Fibroblast of lung (primary cell): ENCODE data around the gene ZIC1. TPM values are rescaled to one million over a fixed set of nuclear protein-coding genes. Genes with fewer than 3 reads are reported as not detected.

Source experiments
- DNase-seq, 2 donors: peaks; one replicate each; pipeline versions ENCODE4 v3.0.0 to v3.0.0-alpha.2; 2010; ENCODE audit warnings: low read depth in 2 of 2
- H2AFZ ChIP-seq: 2 replicates; pipeline ENCODE4 v1.5.1; 2012; ENCODE audit warnings: low read length, control low read depth, inconsistent platforms
- H3K27ac ChIP-seq: 2 replicates; pipeline ENCODE4 v1.5.1; 2011; ENCODE audit warnings: low read length, control low read depth; ENCODE audit not compliant: insufficient read depth
- H3K27me3 ChIP-seq: 2 replicates; pipeline ENCODE4 v1.5.1; 2011; ENCODE audit warnings: mild to moderate bottlenecking, low read length; ENCODE audit not compliant: control insufficient read depth, insufficient read depth
- H3K36me3 ChIP-seq: 2 replicates; pipeline ENCODE4 v1.5.1; 2011; ENCODE audit warnings: low read length; ENCODE audit not compliant: control insufficient read depth, insufficient read depth
- H3K4me1 ChIP-seq: 2 replicates; pipeline ENCODE4 v1.5.1; 2011; ENCODE audit warnings: low read length; ENCODE audit not compliant: control insufficient read depth, insufficient read depth; ENCODE audit errors: extremely low read depth
- H3K4me2 ChIP-seq: 2 replicates; pipeline ENCODE4 v1.5.1; 2011; ENCODE audit warnings: low read length, control low read depth; ENCODE audit not compliant: insufficient read depth; ENCODE audit errors: extremely low read depth
- H3K4me3 ChIP-seq, 4 experiments: fragments of 200-600 bp in 1 of 4; sonication (generic) in 1 of 4; replicated peaks in 1 of 4; 2 replicates each; pipeline ENCODE4 v1.5.1; 2011 to 2016; ENCODE audit warnings: low read length in 4 of 4, low read depth in 3 of 4, mild to moderate bottlenecking in 3 of 4, control low read depth in 2 of 4, inconsistent platforms in 1 of 4, mixed read lengths in 1 of 4; ENCODE audit not compliant: insufficient read depth in 1 of 4; ENCODE audit errors: control extremely low read depth in 1 of 4
- H3K79me2 ChIP-seq: 2 replicates; pipeline ENCODE4 v1.5.1; 2012; ENCODE audit warnings: mild to moderate bottlenecking, low read length, inconsistent platforms; ENCODE audit not compliant: control insufficient read depth, insufficient read depth
- H3K9ac ChIP-seq: 2 replicates; pipeline ENCODE4 v1.5.1; 2011; ENCODE audit warnings: mild to moderate bottlenecking, low read length, control low read depth; ENCODE audit not compliant: insufficient read depth
- H3K9me3 ChIP-seq: 2 replicates; pipeline ENCODE4 v1.5.1; 2012; ENCODE audit warnings: low read depth, low read length; ENCODE audit not compliant: control insufficient read depth, insufficient read depth
- H4K20me1 ChIP-seq: 2 replicates; pipeline ENCODE4 v1.5.1; 2011; ENCODE audit warnings: low read length; ENCODE audit not compliant: control insufficient read depth, insufficient read depth; ENCODE audit errors: extremely low read depth
- CTCF ChIP-seq, 2 donors: IDR thresholded peaks in 1 of 2; conservative IDR thresholded peaks in 1 of 2; 1 replicate in 1 of 2; 2 replicates in 1 of 2; pipeline ENCODE4 v1.5.1; 2011 to 2012; ENCODE audit warnings: low read length in 2 of 2, control low read depth in 1 of 2, inconsistent platforms in 1 of 2, low read depth in 1 of 2, mild to moderate bottlenecking in 1 of 2
- EZH2 ChIP-seq: IDR thresholded peaks from 2 replicates; pipeline ENCODE4 v1.5.1; 2012; ENCODE audit warnings: low read length, control low read depth, mild to moderate bottlenecking; ENCODE audit errors: missing control alignments
- polyA plus RNA-seq, 2 donors: library from polyadenylated mRNA; depleted of rRNA in 1 of 2; stranded (reverse) in 1 of 2; unstranded in 1 of 2; fragments of >200 nt; gene quantifications; 2 replicates each; pipeline ENCODE4 v1.2.1, GENCODE V29; 2011 to 2012; ENCODE audit warnings: missing spikeins in 1 of 2
- total RNA-seq: library from RNA; depleted of rRNA; stranded (reverse); fragments of >200 nt; gene quantifications from 2 replicates; pipeline ENCODE4 v1.2.1, GENCODE V29; 2014

ZIC1 gene
- total and polyA plus RNA-seq, 2 donors (not counting 1 experiment from before 2014, with no cell fraction given), result 0.11 TPM; not detected in 1

GRCh38 chr3:147419781-147420224 lies 10.6 kb downstream of the ZIC1 start:
- peaks cover 77% of the 10 kb centered on the region for H3K27me3 ChIP-seq
- no peak overlapping the region for H2AFZ ChIP-seq
- H3K79me2 ChIP-seq, result no peaks in the 10 kb centered on the region
- H3K27ac ChIP-seq, result no peak overlapping the region
- H3K9me3 ChIP-seq, result no peaks in the 10 kb centered on the region
- TF ChIP-seq CTCF (conservative IDR thresholded peaks at IDR 0.05 in 1 of 2, IDR thresholded peaks at IDR 0.05 in 1 of 2; ENCODE audit: low read depth in 1 of 2, low read length in 2 of 2), result no peak
- TF ChIP-seq EZH2, result no peak
- no peaks in the 10 kb centered on the region for H3K4me1 ChIP-seq
- DNase-seq, result no peak
- no peaks in the 10 kb centered on the region for H3K36me3 ChIP-seq
- H3K4me3 ChIP-seq, result no peak overlapping the region
- H3K4me2 ChIP-seq, result no peak overlapping the region
- no peak overlapping the region for H3K9ac ChIP-seq
- H4K20me1 ChIP-seq, result no peaks in the 10 kb centered on the region

- no peak overlapping the region for H2AFZ ChIP-seq
- no peak overlapping the region for H3K4me3 ChIP-seq
- no peak for TF ChIP-seq CTCF (conservative IDR thresholded peaks at IDR 0.05 in 1 of 2, IDR thresholded peaks at IDR 0.05 in 1 of 2; ENCODE audit: low read depth in 1 of 2, low read length in 2 of 2)
- TF ChIP-seq EZH2, result no peak
- no peaks in the 10 kb centered on the region for H3K36me3 ChIP-seq
- no peaks in the 10 kb centered on the region for H3K79me2 ChIP-seq
- no peaks in the 10 kb centered on the region for H3K9me3 ChIP-seq
- no peak overlapping the region for H3K4me2 ChIP-seq
- H3K9ac ChIP-seq, result no peak overlapping the region
- H3K4me1 ChIP-seq, result no peaks in the 10 kb centered on the region
- no peak for DNase-seq
- no peaks in the 10 kb centered on the region for H4K20me1 ChIP-seq
- H3K27ac ChIP-seq, result no peak overlapping the region
- peaks cover 73% of the 10 kb centered on the region for H3K27me3 ChIP-seq
These were observed 11.4 kb downstream of the ZIC1 start for GRCh38 chr3:147420353-147421183.

- H3K9me3 ChIP-seq, result no peaks in the 10 kb centered on the region
- H4K20me1 ChIP-seq, result no peaks in the 10 kb centered on the region
- no peak for TF ChIP-seq CTCF (conservative IDR thresholded peaks at IDR 0.05 in 1 of 2, IDR thresholded peaks at IDR 0.05 in 1 of 2; ENCODE audit: low read depth in 1 of 2, low read length in 2 of 2)
- no peak for TF ChIP-seq EZH2
- no peaks in the 10 kb centered on the region for H3K4me1 ChIP-seq
- no peak overlapping the region for H3K9ac ChIP-seq
- no peak overlapping the region for H2AFZ ChIP-seq
- H3K27ac ChIP-seq, result no peak overlapping the region
- H3K4me3 ChIP-seq, result no peak overlapping the region
- H3K4me2 ChIP-seq, result no peak overlapping the region
- no peaks in the 10 kb centered on the region for H3K36me3 ChIP-seq
- H3K79me2 ChIP-seq, result no peaks in the 10 kb centered on the region
- H3K27me3 ChIP-seq, result peaks cover 73% of the 10 kb centered on the region
- DNase-seq, result no peak
These were observed 12.2 kb downstream of the ZIC1 start for GRCh38 chr3:147421184-147421912.
